NCI-H524 (cell line): ENCODE measurements around the gene COX4I2.

ENCODE experiments used
- DNase-seq, 2 experiments: peaks; one replicate each; lab custom pipeline; 2025; lab: John Stamatoyannopoulos, UW

COX4I2 gene

DNA sequence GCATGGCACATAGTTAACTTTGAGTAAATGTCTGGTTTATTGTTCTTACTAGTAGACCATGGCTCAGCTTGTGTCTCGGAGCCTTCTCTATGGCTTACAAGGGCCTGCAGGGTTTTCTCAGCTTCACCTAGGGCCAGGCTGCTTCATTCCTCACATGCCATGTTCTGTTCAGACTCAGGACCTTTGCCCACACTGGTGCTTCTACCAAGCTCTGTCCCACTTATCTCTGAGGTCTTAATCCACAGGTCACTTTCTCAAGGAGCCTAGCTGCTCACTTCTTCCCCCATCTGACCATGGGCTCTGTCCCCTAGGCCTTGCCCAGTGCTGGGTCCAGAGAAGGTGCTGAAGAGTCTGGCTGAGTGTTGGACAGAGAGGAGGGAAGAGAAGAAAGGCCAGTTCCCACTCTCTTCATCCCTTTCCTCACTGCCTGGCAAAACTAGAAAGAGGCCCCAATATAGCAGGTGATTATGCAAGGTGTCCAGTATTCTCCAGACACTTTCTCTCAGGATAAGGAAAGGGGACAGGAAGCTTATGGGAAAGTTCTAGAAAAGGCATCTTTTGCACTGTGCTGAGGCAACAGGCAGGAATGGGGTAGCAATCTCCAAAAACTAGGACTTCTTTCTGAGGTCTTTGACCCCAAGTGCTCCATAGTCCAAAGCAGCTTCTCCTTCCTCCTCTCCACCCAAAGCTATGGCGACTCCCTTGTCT, 40.0 kb downstream of the COX4I2 start:
- DNase-seq = no peak

DNA sequence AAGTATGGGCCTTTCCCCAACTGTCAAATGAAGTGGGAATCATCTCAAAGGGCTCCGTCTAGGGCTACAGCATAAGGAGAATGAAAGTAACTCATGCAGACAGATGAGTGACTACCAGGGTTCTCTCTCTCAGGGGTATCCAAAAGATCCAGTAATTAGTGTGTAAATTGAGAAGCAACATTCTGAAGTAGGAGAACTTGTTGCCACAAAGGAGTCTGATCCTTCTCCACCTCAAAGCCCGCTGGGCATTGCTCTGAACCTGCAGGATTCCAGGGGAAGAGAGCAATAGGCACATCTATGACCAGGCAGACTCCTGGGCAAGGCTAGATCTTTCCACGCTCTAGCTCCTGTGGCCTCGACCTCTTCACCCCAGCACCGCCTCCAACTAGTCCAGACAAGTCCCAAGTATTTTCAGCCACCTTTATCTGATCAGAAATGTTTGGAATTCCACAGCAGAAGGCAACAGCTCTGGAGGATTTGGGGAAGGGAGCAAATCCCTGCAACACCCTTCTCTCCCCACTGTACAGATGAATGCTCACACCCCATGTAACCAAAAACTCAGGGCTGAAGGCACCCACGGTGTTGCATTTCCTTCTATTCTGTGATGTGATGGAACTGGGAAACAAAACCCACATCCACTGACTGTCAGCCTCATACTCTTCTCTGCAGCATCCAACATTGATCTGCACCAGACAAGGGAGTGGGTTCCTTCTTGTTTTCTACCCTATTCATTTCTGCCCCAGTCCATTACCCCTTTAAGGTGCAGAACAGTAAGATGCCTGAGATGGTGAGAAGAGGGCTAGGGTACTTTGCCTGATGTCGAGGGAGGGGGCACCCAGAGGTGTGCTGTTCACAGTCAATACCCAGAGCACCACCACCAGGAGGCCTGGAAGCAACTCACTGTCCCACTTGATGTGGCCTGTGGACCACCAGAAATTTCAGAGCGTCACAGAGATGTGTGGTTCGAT, 41.0 kb downstream of the COX4I2 start:
- no peak for DNase-seq

DNA sequence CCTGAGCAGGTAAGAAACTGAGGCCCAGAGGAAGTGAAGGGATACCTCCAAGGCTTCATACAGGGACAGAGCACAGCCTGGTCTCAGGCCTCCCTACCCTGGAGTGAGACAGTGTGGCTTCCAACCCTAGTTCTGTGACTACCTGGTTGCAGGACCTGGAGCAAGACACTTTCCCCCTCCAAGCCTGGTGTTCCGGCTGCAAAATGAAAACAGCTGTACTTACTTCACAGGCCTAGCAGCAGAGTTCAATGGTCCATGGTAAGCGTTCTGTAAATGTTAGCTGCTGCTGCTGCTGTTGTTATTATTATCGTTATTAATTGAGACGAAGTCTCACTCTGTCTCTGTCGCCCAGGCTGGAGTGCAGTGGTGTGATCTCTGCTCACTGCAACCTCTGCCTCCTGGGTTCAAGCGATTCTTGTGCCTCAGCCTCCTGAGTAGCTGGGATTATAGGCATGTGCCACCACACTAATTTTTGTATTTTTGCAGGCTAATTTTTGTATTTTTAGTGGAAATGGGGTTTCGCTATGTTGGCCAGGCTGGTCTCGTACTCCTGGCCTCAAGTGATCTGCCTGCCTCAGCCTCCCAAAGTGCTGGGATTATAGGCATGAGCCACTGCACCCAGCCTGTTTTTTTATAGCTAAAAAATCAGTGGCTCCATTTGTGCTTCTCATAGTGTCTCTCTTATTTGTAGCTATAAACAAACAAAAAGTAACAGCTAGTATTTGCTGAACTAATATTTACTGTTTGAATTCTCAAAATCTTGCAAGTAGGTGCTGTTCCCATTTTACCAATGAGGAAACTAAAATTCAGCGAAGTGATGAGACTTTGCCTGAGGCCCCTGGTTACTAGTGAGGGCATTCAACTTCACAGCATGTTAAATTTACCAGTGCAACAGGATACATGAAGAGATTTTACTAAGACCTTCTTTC, 41.9 kb downstream of the COX4I2 start:
- no peak for DNase-seq

DNA sequence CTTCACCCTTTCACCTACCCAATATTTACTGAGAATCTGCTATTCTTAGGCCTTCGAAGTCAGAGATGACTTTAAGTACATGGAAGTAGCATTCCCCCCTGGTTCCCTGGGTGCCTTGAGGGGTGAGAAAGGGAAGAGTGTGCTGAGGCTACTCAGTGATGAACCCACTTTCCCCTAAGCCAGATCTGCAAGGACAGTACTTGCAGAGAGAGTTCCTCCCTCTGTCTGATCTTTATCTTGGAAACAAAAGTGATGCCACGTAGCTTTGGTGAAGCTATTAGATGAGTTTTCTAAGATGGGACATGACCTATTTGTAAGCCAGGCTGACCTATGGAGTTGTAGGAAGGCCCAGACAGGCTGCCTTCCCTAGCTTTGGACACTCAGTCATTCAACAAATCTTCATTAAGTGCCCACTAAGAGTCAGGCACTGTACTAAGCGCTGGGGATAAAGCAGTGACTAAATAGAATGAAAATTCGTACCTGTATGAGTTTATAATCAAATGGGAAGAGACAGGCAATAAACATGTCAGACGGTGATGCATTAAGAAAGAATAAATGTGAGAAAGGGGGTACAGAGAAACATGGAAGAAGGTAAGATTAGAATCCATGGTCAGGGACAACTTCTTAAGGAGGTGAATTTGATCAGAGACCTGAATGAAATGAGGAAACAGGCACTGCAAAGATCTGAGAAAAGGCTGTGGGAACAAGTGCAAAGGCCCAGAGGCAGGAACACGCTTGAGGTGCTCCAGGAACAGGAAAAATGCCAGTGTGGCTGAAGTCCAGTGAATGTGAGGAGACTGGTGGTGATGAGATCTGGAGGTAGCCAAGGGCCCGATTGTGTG, 42.8 kb downstream of the COX4I2 start:
- no peak for DNase-seq

DNA sequence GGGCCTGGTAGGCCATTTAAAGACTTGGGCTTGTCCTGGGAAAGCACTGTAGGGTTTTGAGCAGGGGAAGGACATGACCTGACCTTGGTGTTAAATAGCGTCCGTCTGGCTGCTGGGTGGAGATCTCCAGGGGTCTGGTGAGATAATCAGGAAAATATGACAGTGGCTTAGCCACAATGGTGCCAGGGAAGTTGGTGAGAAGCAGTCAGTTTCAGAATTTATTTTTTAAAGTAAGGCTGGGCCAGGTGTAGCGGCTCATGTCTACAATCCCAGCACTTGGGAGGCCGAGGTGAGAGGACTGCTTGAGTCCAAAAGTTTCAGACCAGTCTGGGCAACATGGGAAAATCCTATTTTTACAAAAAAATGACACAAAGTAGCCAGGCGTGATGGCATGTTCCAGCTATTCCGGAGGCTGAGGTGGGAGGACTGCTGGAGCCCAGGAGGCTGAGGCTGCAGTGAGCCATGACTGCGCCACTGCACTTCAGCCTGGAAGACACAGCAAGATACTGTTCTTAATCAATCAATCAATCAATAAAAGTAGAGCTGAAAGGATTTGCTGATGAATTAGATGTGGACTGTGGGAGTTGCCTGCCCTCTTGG, 43.5 kb downstream of the COX4I2 start:
- no peak for DNase-seq

DNA sequence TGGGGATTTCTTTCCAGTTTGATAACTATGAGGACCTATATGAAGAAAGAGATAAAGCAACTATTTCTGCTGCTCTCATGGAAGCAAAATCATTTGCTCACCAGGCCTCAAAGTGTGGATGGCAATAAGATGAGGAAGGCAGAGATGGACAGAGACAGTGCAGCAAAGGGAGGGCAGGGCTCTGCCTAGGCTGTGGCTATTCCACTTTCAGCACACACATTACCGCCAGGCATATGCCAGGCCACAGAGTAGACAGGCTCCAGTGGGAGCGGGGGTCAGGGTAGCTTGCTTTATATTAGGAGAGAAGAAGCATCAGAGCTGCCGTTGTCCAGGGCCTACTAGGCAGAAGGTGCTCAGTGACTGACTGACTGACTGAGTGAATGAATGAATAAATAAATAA, 44.1 kb downstream of the COX4I2 start:
- no peak for DNase-seq

DNA sequence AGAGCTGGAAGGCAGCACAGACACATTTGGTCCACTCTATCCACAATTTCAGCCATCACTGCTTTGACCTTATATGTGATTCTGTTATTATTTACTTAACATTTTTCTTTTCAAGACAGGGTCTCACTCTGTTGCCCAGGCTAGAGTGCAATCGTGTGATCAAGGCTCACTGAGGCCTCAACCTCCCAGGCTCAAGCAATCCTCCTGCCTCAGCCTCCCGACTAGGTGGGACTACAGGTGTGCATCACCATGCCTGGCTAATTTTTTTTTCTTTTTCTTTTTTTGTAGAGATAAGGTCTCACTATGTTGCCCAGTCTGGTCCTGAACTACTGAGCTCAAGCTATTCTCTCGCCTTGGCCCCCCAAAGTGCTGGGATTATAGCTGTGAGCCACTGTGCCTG, 44.6 kb downstream of the COX4I2 start:
- DNase-seq = no peak

DNA sequence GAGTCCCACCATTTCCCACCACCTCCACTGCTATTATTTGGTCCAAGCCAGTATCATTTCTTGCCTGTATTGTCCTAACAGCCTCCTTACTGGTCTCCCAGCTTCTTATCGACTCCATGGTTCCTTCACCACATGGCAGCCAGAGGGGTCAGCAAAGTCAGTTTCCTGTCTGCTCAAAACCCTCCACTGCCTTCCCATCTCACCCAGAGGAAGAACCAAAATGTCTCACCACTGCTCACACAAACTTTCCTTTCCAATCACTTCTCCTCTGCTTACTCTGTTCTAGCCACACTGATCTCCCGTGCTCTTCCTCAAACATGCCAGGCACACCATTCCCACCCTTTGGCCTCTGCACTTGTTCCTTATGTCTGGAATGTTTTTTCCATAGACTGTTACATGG, 45.2 kb downstream of the COX4I2 start:
- DNase-seq = no peak

DNA sequence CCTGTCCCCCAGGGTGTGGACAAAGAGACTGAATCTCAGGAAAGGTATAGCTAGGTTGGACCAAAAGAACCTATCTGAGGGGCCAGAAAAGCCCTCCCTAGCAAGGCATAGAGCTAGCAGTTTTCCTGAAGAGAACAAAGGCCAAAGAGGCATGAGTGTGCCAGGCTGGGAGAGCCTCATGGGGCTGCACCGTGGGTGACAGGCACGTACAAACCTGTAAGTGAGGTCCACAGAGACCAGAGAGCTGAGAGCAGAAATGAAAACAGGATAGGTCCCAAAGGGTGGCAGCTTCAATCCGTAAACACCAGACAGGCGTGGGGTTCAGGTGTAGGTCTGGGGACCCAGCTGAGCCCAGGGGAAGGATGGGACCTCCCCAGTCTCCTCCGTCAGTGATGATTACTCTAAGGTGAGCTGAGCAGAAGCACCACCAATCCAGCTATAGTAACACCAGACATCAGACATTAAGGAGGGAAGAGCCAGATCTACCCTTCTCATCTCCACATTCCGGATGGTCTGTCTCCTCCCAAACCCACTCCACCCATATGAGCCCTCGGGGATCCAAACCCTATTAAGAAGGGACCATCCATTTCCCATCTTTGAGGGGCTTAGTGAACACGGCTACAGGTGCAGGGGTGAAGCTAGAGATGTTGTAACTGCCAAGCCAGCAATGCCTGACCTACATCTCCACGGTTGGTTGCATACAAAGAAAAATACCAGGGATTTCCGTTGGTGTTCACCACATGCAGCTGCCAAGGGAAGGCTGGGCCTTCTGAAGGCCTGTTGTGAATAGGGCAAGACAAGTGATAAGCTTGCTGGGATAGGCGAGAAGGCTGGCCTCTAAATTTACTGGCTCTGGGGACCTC, 46.7 kb downstream of the COX4I2 start:
- DNase-seq = no peak

DNA sequence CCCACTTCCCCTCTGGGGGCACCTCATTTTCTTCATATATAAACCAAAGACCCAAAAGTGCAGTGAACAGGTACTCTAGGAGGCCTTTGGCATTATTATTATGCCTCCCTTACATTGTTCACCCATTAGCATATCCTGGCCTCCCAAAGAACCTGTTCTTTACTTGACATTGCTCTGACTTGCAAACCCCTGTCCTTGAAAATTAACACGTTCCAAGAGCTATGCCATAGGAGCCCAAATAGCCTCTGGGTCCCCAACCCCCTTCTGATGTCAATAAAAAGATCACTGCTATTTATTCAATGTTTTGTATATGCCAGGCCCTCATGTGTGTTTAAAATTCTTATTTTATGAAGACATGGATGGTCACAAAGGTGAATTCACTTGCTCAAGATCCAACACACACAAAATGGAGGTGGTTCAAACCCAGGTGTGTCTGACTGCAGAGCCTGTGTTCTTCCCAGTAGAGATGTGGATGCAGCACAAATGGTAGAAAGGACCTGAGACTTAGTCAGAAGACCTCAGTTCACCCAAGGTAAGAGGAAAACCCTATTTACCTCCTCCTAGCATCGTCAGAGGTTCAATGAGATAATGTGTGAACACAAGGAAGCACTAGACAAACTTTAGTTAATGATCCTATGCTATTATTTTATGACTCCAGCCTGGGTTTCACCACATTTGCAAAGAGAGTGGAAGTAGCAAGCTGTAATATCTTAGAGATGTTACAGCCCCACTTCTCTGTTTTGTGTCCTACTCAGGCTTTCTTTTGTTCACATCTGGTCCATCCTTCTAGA, 48.3 kb downstream of the COX4I2 start:
- DNase-seq = no peak

DNA sequence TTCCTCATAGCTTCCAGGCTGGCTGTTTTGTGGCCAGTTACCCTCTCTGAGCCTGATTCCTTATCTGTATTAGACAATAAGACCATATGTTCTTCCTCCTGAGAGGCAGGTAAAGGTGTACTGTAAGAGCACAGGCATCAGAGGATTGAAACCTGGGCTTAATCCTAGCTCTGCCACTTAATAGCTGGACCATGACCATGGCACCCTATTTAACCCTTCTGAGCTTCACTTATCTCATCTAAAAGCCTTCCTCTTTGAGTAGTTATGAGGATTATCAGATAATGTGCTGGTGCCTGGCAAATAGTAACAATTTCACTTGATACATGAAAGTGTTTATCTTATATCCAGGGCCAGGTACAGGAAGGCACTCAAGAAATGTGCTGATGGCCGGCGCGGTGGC, 50.1 kb downstream of the COX4I2 start:
- no peak for DNase-seq

DNA sequence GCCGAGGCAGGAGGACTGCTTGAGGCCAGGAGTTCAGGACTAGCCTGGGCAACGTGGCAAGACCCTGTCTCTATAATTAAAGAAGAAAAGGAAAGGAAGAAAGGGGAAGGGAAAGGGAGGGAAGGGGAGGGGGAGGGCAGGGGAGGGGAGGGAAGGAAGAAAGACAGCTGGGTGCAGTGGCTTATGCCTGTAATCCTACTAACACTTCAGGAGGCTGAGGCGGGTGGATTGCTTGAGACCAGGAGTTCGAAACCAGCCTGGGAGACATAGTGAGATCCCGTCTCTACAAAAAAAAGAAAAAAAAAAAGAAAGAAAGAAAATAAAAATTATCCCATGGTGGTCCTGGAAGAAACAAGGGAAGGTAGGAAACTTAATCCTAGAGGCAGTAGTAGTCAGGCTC, 51.4 kb downstream of the COX4I2 start:
- DNase-seq = no peak

DNA sequence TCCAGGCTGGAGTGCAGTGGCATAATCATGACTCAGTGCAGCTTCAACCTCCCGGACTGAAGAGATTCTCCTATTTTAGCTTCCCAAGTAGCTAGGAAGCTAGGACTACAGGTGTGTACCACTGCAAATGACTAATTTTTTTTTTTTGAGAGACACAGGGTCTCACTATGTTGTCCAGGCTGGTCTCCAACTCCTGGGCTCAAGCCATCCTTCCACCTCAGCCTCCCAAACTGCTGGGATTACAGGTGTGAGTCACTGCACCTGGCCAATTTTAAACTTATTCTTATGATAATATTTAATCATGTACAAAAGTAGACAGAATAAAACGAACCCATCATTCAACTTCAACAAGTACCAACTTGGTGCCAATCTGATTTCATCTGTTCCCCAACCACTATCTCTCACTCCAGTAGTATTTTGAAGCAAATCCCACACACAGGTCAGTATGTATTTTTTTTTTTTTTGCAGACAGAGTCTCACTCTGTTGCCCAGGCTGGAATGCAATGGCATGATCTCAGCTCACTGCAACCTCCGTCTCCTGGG, 52.5 kb downstream of the COX4I2 start:
- DNase-seq = no peak

DNA sequence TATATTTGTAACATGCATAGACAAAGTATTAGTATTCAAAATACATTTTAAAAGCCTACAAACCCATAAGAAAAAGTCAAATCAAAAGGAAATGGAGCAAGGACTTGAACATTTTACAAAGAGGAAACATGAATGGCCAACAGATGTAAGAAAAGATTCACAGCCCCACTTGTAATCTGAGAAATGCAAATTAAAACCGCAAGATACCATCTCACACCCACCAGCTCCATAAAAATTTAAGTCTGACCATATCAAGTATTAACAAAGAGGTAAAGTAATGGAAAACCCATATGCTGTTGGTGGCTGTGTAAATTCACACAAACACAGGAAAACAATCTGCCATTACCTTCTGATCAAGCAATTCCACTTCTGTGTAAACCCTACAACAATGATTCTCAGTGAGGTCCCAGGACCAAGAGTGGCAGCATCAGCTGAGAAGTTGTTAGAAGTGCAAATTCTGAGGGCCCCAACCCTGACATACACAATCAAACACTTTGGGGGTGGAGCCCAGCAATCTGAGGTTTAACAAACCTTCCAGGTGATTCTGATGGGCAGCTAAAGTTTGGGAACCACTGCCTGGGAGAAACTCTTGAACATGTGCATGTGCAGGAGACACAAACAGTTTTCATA, 54.0 kb downstream of the COX4I2 start:
- DNase-seq = peak; percentile 44 to 88

DNA sequence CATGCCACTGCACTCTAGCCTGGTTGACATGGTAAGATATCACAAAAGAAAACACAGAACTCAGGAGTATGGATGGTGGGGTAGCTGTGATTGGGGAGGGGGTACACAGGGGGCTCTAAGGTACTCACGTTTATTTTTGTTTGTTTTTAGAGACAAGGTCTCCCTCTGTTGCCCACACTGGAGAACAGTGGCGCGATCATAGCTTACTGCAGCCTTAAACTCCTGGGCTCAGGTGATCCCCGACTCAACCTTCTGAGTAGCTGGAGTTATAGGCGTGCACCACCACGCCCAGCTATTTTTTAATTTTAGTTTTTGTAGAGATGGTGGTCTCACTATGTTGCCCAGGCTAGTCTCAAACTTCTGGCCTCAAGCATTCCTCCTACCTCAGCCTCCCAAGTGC, 55.7 kb downstream of the COX4I2 start:
- no peak for DNase-seq

DNA sequence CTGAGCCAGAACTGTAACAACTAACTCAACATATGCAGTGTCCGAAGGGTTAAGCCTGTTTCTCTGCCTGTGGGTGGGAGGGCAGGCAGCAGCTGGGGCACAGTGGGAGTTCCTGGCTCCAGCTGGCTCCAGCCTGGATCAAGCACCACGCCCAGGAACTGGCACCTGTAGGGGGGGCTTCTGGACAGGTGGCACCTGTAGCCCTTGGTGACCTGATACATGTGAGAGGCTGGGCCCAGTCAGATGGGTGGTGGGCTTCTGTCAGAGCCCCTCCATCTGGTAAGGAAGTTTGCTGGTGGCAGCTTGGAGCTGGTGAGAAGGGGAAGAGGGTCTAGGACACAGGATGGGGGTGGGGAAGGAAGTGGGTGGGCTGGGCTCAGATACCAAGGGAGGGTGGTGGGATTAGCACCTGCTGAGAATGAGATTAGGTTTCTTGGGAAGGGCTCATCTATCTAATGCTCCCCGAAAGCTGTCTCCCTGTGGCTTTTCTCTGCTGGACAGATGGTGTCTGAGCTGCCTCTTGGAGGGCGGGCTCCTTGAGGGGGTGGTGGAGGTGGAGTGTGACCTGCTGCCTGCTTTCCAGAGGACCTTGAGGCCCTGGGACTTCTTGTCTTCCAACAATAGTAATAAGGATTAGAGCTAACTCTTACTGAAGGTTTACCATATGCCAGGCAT, 56.4 kb downstream of the COX4I2 start:
- DNase-seq = peak; percentile 100
